Neural cell (in vitro differentiated cells): ENCODE data around the gene KCNK18. TPM values are rescaled to one million over a fixed set of nuclear protein-coding genes. Genes with fewer than 3 reads are reported as not detected.

Experiments
- H2AFZ ChIP-seq: fragments of 200-600, 300-800 bp; sonication (generic), shearing (Covaris generic); 2 replicates; pipeline ENCODE4 v1.6.0; 2014; ENCODE audit warnings: low read depth, mild to moderate bottlenecking, antibody characterized with exemption, low read length, moderate library complexity
- H3F3A ChIP-seq: fragments of 200-600 bp; shearing (Covaris generic); 2 replicates; pipeline ENCODE4 v1.6.1; 2016; ENCODE audit warnings: mild to moderate bottlenecking, moderate library complexity, mixed read lengths, antibody characterized with exemption, low read length; ENCODE audit not compliant: insufficient read depth, poor library complexity, severe bottlenecking
- H3K27ac ChIP-seq: fragments of 200-600, 300-800 bp; sonication (generic), shearing (Covaris generic); 2 replicates; pipeline ENCODE4 v1.5.1; 2014; ENCODE audit warnings: mild to moderate bottlenecking, low read length, moderate library complexity
- H3K27me3 ChIP-seq: fragments of 300-800, 200-600 bp; sonication (generic), shearing (Covaris generic); 2 replicates; pipeline ENCODE4 v1.6.0; 2014; ENCODE audit warnings: mild to moderate bottlenecking, low read depth, low read length, moderate library complexity; ENCODE audit not compliant: insufficient read depth
- H3K36me3 ChIP-seq: fragments of 300-800, 200-600 bp; sonication (generic), shearing (Covaris generic); 2 replicates; pipeline ENCODE4 v1.5.1; 2014; ENCODE audit warnings: mild to moderate bottlenecking, antibody characterized with exemption, low read length, moderate library complexity; ENCODE audit not compliant: insufficient read depth
- H3K4me2 ChIP-seq: fragments of 300-800, 200-600 bp; sonication (generic), shearing (Covaris generic); 2 replicates; pipeline ENCODE4 v1.6.0; 2014; ENCODE audit warnings: mild to moderate bottlenecking, low read length
- H3K4me3 ChIP-seq: fragments of 300-800, 200-600 bp; sonication (generic), shearing (Covaris generic); 2 replicates; pipeline ENCODE4 v1.5.1; 2014; ENCODE audit warnings: mild to moderate bottlenecking, low read length, moderate library complexity
- H3K79me2 ChIP-seq: fragments of 200-600 bp; shearing (Covaris generic); replicated peaks from 2 replicates; pipeline ENCODE4 v1.6.0; 2014; ENCODE audit warnings: mild to moderate bottlenecking, low read length, moderate library complexity; ENCODE audit not compliant: insufficient read depth
- H3K9ac ChIP-seq: fragments of 300-800, 200-600 bp; sonication (generic), shearing (Covaris generic); 2 replicates; pipeline ENCODE4 v1.6.1; 2016; ENCODE audit warnings: mild to moderate bottlenecking, low read length, mixed read lengths
- H3K9me2 ChIP-seq: fragments of 200-600 bp; shearing (Covaris generic); 2 replicates; pipeline ENCODE4 v1.6.1; 2016; ENCODE audit warnings: mild to moderate bottlenecking, low read length, mixed read lengths; ENCODE audit not compliant: insufficient read depth
- H3K9me3 ChIP-seq: fragments of 200-600, 300-800 bp; sonication (generic), shearing (Covaris generic); 2 replicates; pipeline ENCODE4 v1.6.1; 2016; ENCODE audit warnings: mild to moderate bottlenecking, mixed run types, low read length, moderate library complexity, mixed read lengths
- H4K20me1 ChIP-seq: fragments of 200-600 bp; shearing (Covaris generic); 2 replicates; pipeline ENCODE4 v1.6.1; 2016; ENCODE audit warnings: mild to moderate bottlenecking, mixed run types; ENCODE audit not compliant: insufficient read depth
- CTCF ChIP-seq: fragments of 450-650 bp; IDR thresholded peaks from 2 replicates; pipeline ENCODE4 v1.5.1; 2014; ENCODE audit warnings: antibody characterized with exemption, mild to moderate bottlenecking, moderate library complexity; ENCODE audit not compliant: poor library complexity, severe bottlenecking
- EP300 ChIP-seq: fragments of 450-650 bp; conservative IDR thresholded peaks from 2 replicates; pipeline ENCODE4 v1.6.1; 2014; ENCODE audit warnings: antibody characterized with exemption, mild to moderate bottlenecking, moderate library complexity; ENCODE audit not compliant: poor library complexity, severe bottlenecking
- EZH2 ChIP-seq: fragments of 200-600, 300-800 bp; shearing (Covaris generic), sonication (generic); IDR thresholded peaks from 2 replicates; pipeline ENCODE4 v1.6.1; 2014; ENCODE audit warnings: antibody characterized with exemption, low read length, borderline replicate concordance, mild to moderate bottlenecking; ENCODE audit not compliant: insufficient read depth, poor library complexity, severe bottlenecking
- MXI1 ChIP-seq: fragments of 450-650 bp; conservative IDR thresholded peaks from 2 replicates; pipeline ENCODE4 v1.6.1; 2014; ENCODE audit warnings: antibody characterized with exemption, mild to moderate bottlenecking; ENCODE audit not compliant: poor library complexity, severe bottlenecking
- POLR2AphosphoS5 ChIP-seq: IDR thresholded peaks from 2 replicates; pipeline ENCODE4 v1.6.1; 2012
- RAD21 ChIP-seq: fragments of 450-650 bp; conservative IDR thresholded peaks from 2 replicates; pipeline ENCODE4 v1.6.1; 2014; ENCODE audit warnings: antibody characterized with exemption, mild to moderate bottlenecking, moderate library complexity
- REST ChIP-seq: IDR thresholded peaks from 2 replicates; pipeline ENCODE4 v1.6.1; 2012; ENCODE audit warnings: borderline replicate concordance
- SMC3 ChIP-seq: fragments of 450-650 bp; conservative IDR thresholded peaks from 2 replicates; pipeline ENCODE4 v1.6.1; 2014; ENCODE audit warnings: antibody characterized with exemption, mild to moderate bottlenecking, moderate library complexity; ENCODE audit not compliant: poor library complexity
- TAF1 ChIP-seq: IDR thresholded peaks from 2 replicates; pipeline ENCODE4 v1.6.1; 2012; ENCODE audit warnings: low read depth
- polyA plus RNA-seq: library from polyadenylated mRNA; depleted of rRNA; stranded (reverse); fragments of >200 nt; gene quantifications from 2 replicates; pipeline ENCODE4 v1.2.3, GENCODE V29; 2014

Gene KCNK18
- polyA plus RNA-seq, 1 donor from 2014 or later = not detected

- H3K9ac ChIP-seq = no peak overlapping the region
- H4K20me1 ChIP-seq = no peaks in the 10 kb centered on the region
- no peaks in the 10 kb centered on the region for H3K9me2 ChIP-seq
- no peak overlapping the region for H3K4me3 ChIP-seq
- no peaks in the 10 kb centered on the region for H3K79me2 ChIP-seq
- no peaks in the 10 kb centered on the region for H3K36me3 ChIP-seq
- H3K4me2 ChIP-seq = no peak overlapping the region
- H3K9me3 ChIP-seq = no peaks in the 10 kb centered on the region
- H2AFZ ChIP-seq = no peak overlapping the region
- H3K27me3 ChIP-seq = no peaks in the 10 kb centered on the region
- no peak for TF ChIP-seq SMC3
- TF ChIP-seq CTCF = no peak
- no peak for TF ChIP-seq TAF1
- TF ChIP-seq POLR2AphosphoS5 = no peak
- TF ChIP-seq MXI1 = no peak
- TF ChIP-seq RAD21 = no peak
- no peak for TF ChIP-seq REST
- no peak for TF ChIP-seq EP300
- no peak for TF ChIP-seq EZH2
- H3K27ac ChIP-seq = no peak overlapping the region
- no peaks in the 10 kb centered on the region for H3F3A ChIP-seq
These were observed 59.6 kb downstream of the KCNK18 start for GRCh38 chr10:117256910-117257309.

GRCh38 chr10:117257721-117258120 is 60.4 kb downstream of the KCNK18 start:
- no peak overlapping the region for H3K4me2 ChIP-seq
- H3K9me3 ChIP-seq = no peaks in the 10 kb centered on the region
- H3K9me2 ChIP-seq = no peaks in the 10 kb centered on the region
- H3K36me3 ChIP-seq = no peaks in the 10 kb centered on the region
- no peak overlapping the region for H3K27ac ChIP-seq
- TF ChIP-seq TAF1 (no peak), CTCF (no peak), SMC3 (no peak), EZH2 (no peak), EP300 (no peak), RAD21 (no peak), MXI1 (no peak), POLR2AphosphoS5 (no peak), REST (no peak)
- H4K20me1 ChIP-seq = no peaks in the 10 kb centered on the region
- no peaks in the 10 kb centered on the region for H3K79me2 ChIP-seq
- no peaks in the 10 kb centered on the region for H3K27me3 ChIP-seq
- no peaks in the 10 kb centered on the region for H3F3A ChIP-seq
- no peak overlapping the region for H3K4me3 ChIP-seq
- no peak overlapping the region for H2AFZ ChIP-seq
- H3K9ac ChIP-seq = no peak overlapping the region
